Right cardiac atrium (tissue), 5 donors: ENCODE data around the gene SAMMSON. TPM values are rescaled to one million over a fixed set of nuclear protein-coding genes. Genes with fewer than 3 reads are reported as not detected.

ENCODE experiments used
- ATAC-seq, 2 donors: fragments of 200-7000 bp; cut with Tn5 transposase; one replicate each; pipeline versions ENCODE4 v1.8.0 to v1.9.1; 2020; ENCODE audit warnings: moderate library complexity in 2 of 2, mild to moderate bottlenecking in 1 of 2
- DNase-seq, 3 donors: peaks; one replicate each; pipeline ENCODE4 v3.0.0-alpha.2; 2020
- H3K27ac ChIP-seq: one replicate; pipeline ENCODE4 v1.5.1; 2013; ENCODE audit warnings: mild to moderate bottlenecking, low read length, control low read depth, moderate library complexity
- H3K27me3 ChIP-seq: one replicate; pipeline ENCODE4 v1.6.1; 2013; ENCODE audit not compliant: control insufficient read depth, insufficient read depth
- H3K4me1 ChIP-seq: one replicate; pipeline ENCODE4 v1.6.1; 2013; ENCODE audit warnings: low read length; ENCODE audit not compliant: control insufficient read depth, insufficient read depth
- H3K4me3 ChIP-seq: one replicate; pipeline ENCODE4 v1.5.1; 2013; ENCODE audit warnings: low read length, control low read depth
- H3K9me3 ChIP-seq: one replicate; pipeline ENCODE4 v1.6.1; 2013; ENCODE audit warnings: low read length; ENCODE audit not compliant: control insufficient read depth
- WGBS: extraction: QIAGEN DNeasy Blood & Tissue Kit; methylation state at CpG from one replicate; pipeline ENCODE4 v1.1.7; 2013; 5-methylcytosine and 5-hydroxymethylcytosine counted together
- intact Hi-C, 4 donors: fragments of 100-400 bp; cut with DNase I; formaldehyde crosslinking; loops; one replicate each; pipeline versions ENCODE4 v1.11.0 to v1.14.0; 2022 to 2023
- polyA plus RNA-seq: library from polyadenylated mRNA; stranded (reverse); fragments of 200-250 nt; gene quantifications from one replicate; pipeline ENCODE4 v1.2.3, GENCODE V29; 2013
- total RNA-seq, 4 donors: library from RNA; stranded (reverse); fragmentation: NEBNext Ultra II Directional; extraction: Animal tissue kit (Norgen Biotek cat#: 25700); gene quantifications; one replicate each; pipeline ENCODE4 v1.2.1, GENCODE V29; 2021
- donor health status: healthy with polysubstance abuse.
- donor health status: DM: no; HTN: yes; CAD: no.
- donor health status: DM: no; HTN: no; CAD: no.
- donor health status: DM: no; HTN: yes; CAD: no; lungs with severe emphysema.
- donor health status: DM: yes; HTN: yes; CAD: no.

SAMMSON gene
- total and polyA plus RNA-seq, 5 donors: not detected

DNA sequence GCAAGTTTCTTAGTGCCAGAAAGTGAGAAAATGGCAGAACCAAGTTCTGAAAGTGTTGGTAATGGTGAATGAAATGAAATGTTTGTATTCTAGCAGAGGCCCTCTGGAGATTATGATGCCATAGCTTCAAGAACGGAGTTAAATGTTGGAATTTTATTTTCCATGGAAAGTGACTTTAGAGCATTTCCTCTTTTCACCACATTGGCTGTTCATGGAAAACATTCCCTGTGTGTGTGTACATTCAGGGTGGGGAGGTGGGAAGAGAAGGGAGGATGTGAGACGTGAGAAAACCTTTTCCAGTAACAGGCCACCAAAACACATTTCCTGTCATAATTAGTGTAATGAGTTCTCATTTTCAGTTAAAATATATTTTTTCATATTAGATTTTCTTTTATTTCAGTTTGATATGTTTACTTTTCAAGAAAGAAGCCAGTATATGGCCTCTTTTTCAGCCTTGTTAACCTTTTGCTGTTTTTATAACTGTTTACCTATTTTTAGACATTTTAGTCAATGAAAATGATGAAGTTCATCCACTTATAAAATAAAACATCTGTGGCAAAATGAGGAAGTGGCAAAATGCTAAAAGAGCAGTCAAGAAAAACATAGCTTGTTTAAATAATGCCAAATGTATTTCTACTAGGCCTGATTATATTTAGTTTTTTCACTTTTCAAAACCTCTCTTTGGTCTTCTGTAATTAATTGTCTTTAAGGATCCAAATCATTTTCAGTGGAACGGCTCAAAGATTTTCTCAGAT is 21.6 kb downstream of the SAMMSON start:
- H3K9me3 ChIP-seq: no peaks in the 10 kb centered on the region
- DNase-seq (no peak), ATAC-seq (no peak)
- WGBS: 36% methylated on average over 3 of the region's 3 CpGs
- no peak overlapping the region for H3K4me3 ChIP-seq
- intact Hi-C loops: no loop called here
- no peak overlapping the region for H3K27ac ChIP-seq
- no peaks in the 10 kb centered on the region for H3K4me1 ChIP-seq
- H3K27me3 ChIP-seq: no peaks in the 10 kb centered on the region

DNA sequence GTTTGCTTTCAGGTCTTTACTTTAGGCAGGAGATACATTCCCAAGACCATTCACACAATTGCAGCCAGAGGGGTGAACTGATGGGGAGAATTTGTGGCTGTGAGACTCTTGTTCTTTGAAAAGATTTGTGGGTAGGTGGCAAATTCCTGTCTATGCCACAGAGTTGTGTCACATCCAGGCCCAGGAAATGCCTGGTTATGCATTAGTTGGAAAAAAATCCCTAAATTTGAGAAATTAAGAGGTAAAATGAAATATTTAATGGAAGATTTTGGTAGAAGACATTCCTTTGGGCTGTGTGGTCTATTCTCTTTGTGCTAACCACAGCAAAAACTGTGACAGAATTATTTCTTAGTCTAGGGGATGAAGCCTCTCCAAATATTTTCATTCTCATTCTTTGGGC is 28.8 kb downstream of the SAMMSON start:
- H3K4me1 ChIP-seq: no peaks in the 10 kb centered on the region
- intact Hi-C loops: no loop called here
- ATAC-seq: no peak

DNA sequence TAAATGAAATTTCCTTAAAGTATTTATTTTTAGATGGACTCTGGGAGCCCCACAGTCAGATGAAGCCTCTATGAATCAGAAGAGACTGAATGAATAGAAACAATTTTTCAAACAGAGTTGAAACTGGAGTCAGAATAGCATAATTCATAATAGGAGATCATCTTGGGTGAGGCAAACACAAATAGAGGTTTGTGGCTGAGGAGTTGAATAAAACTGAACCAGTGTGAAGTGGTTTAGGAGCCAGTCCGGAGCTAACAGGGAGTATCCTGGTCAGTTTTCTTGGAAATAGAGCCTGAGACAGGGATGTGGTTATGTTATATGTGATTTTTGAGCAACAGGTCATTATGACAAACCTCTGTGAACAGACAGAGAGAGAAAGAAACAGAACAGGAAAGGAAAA is 39.2 kb downstream of the SAMMSON start:
- no peaks in the 10 kb centered on the region for H3K4me1 ChIP-seq
- no peak overlapping the region for H3K27ac ChIP-seq
- intact Hi-C loops: no loop called here
- no peaks in the 10 kb centered on the region for H3K27me3 ChIP-seq
- H3K9me3 ChIP-seq: no peaks in the 10 kb centered on the region
- no peak overlapping the region for H3K4me3 ChIP-seq
- 78% methylated on average over 1 of the region's 1 CpG for whole genome bisulfite sequencing
- ATAC-seq (no peak), DNase-seq (no peak)

More for the DNA sequence above, 28.8 kb downstream of the SAMMSON start:
- no peak overlapping the region for H3K27ac ChIP-seq
- H3K9me3 ChIP-seq: no peaks in the 10 kb centered on the region
- H3K27me3 ChIP-seq: no peaks in the 10 kb centered on the region
- H3K4me3 ChIP-seq: no peak overlapping the region
- DNase-seq: no peak

DNA sequence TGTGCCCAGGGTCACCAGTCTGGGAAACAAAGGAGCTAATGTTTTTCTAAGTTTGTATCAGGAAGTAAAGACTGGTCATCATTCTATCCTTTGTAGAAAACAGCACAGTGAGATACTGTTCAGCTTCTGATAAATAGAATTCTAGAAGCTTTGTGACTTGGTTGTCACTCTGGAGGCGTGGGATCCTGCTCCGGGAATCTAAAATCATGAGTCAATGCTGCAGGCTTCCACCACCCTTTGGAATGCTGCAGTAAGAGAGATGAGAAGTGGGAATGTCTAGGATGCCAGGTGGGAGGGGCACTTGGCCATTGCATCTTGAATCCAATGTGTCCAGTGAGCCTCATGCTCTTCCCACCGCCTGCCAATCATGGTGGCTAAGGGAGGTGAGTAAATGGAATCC is 40.9 kb downstream of the SAMMSON start:
- no peak overlapping the region for H3K27ac ChIP-seq
- H3K4me1 ChIP-seq: no peaks in the 10 kb centered on the region
- H3K9me3 ChIP-seq: no peaks in the 10 kb centered on the region
- no peaks in the 10 kb centered on the region for H3K27me3 ChIP-seq
- no peak for ATAC-seq
- intact Hi-C loops: no loop called here
- WGBS: 79% methylated on average over 3 of the region's 3 CpGs
- no peak overlapping the region for H3K4me3 ChIP-seq
- DNase-seq: no peak

DNA sequence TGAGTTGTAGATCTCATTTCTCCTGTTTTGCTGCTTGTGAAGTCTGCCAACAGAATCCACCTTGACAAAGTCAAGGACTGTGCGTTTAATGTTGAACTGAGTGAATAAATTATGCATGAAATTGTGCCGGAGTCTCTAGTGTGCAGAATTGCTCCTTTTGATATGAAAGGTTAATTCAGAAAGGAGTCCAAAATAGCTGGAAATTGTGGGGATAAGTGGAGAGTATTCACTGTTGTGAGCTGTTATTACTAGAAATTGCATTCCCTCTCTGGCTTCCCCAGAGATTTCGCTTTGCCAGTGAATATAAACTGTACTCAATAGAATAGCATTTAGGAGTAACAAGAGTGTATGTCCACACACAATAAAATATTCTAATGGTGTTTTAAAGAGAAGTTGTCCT is 43.1 kb downstream of the SAMMSON start:
- Histone ChIP-seq H3K9me3 (no peaks in the 10 kb centered on the region), H3K27ac (no peak overlapping the region), H3K27me3 (no peaks in the 10 kb centered on the region), H3K4me3 (no peak overlapping the region), H3K4me1 (no peaks in the 10 kb centered on the region)
- 70% methylated on average over 3 of the region's 3 CpGs for WGBS
- DNase-seq (no peak), ATAC-seq (no peak)
- intact Hi-C loops: no loop called here

DNA sequence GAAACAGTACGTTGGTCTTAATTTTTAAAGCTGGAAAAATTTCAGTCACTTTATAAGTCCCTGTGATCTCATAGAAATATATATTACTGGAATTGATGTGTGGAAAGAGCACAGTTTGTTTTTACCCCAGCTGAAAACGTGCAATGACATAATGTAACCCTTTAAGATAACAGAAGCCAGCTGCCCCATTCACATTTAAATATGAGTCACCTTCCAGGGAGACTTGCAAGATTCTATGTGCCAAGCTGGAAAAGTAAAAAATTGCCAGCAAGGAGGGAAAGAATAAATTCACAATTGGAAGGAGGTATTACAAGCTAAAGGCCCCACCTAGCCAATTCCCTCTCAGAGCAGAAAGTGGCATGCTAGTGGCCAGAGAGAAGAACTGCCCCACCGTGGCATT is 50.2 kb downstream of the SAMMSON start:
- ATAC-seq (no peak), DNase-seq (no peak)
- WGBS: 61% methylated on average over 3 of the region's 3 CpGs
- intact Hi-C loops: no loop called here
- Histone ChIP-seq H3K4me3 (no peak overlapping the region), H3K9me3 (no peaks in the 10 kb centered on the region), H3K27me3 (no peaks in the 10 kb centered on the region), H3K27ac (no peak overlapping the region), H3K4me1 (no peaks in the 10 kb centered on the region)

DNA sequence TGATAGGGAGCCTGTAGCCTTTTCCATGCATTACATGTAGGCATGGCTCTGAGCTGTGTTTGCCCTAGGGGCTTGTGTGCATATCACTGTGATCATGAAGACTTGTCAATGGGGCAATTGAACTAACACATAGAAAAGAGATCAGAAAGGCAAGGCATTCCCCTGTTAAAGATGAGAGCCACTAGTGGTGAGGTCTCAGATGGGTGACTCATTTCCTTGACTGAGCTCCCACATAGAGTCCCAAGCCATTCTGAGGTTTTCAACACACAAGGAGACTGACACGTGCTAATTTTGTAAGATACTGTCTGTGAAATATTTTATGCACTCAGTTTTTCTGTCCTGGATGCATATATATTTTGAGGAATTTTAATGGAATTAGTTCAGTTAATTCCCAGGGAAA is 53.8 kb downstream of the SAMMSON start:
- Histone ChIP-seq H3K27ac (no peak overlapping the region), H3K4me3 (no peak overlapping the region), H3K9me3 (no peaks in the 10 kb centered on the region), H3K27me3 (no peaks in the 10 kb centered on the region), H3K4me1 (no peaks in the 10 kb centered on the region)
- DNase-seq (no peak), ATAC-seq (no peak)
- intact Hi-C loops: no loop called here
- WGBS: 43% methylated on average over 1 of the region's 1 CpG

DNA sequence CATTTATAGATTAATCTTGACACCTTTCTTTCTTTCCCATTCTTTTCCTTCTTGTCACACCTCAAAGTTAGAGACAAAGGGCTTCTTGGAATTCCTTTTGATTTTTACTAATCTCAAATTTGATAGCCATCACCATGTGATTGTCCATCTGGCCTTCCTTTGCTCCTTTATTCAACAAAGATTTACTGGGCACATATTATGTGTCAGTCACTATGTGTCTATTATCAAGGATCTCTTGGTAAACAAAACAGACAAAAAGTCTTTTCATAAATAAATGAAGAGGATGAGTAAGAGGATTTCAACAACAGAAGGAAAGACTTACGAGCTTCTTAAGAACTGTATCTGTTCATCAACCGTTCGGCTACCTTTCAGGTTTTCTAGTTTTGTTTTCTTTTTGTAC is 56.5 kb downstream of the SAMMSON start:
- no peaks in the 10 kb centered on the region for H3K27me3 ChIP-seq
- WGBS: 93% methylated on average over 3 of the region's 3 CpGs
- DNase-seq (no peak), ATAC-seq (no peak)
- H3K9me3 ChIP-seq: no peaks in the 10 kb centered on the region
- intact Hi-C loops: no loop called here
- no peak overlapping the region for H3K27ac ChIP-seq
- H3K4me3 ChIP-seq: no peak overlapping the region
- H3K4me1 ChIP-seq: no peaks in the 10 kb centered on the region

DNA sequence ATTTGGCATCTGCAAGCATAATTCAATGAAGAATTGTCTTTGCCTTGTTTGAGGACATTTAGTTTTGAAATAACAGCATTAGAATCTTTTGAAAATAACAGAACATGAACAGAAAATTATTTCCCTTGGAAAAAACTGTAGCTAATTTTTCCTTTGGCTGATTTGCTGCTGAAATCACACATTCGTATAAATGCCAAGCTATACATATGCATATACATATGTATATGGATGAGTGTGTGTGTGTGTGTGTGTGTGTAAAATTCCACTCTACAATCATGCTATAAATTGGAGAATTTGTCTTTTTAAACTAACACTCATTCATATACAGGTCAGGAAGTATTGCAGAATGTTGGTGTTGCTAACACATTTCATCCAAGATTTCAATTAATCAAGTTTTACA is 57.9 kb downstream of the SAMMSON start:
- intact Hi-C loops: no loop called here
- WGBS: 77% methylated on average over 1 of the region's 1 CpG
- H3K27ac ChIP-seq: no peak overlapping the region
- ATAC-seq (no peak), DNase-seq (no peak)
- no peak overlapping the region for H3K4me3 ChIP-seq
- H3K4me1 ChIP-seq: no peaks in the 10 kb centered on the region
- H3K9me3 ChIP-seq: no peaks in the 10 kb centered on the region
- H3K27me3 ChIP-seq: no peaks in the 10 kb centered on the region

DNA sequence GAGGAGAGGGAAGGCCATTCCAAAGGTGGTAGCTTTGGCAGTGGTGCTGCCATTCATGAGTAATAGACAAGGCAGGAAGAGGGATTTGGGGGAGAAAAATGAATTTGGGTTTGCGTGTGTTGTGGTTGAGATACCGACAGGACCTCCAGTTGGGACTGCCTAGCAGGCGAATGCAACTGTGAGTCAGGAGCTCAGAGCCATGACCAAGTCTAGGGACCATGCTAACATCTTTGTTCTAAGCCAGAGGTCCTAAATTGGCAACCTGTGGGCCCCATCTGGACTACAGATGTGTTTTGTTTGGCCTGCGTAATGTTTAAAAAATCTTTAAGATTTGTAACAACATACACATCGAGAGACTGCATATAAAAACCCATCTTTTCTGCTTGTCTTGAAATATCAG is 61.6 kb downstream of the SAMMSON start:
- H3K9me3 ChIP-seq: no peaks in the 10 kb centered on the region
- ATAC-seq: no peak
- no peaks in the 10 kb centered on the region for H3K4me1 ChIP-seq
- no peak for DNase-seq
- WGBS: 91% methylated on average over 5 of the region's 5 CpGs
- H3K27ac ChIP-seq: no peak overlapping the region
- no peaks in the 10 kb centered on the region for H3K27me3 ChIP-seq
- intact Hi-C loops: loop anchor here in 1 of 4 donors (10.0 kb wide), 1 partner anchor 304 kb away; no protein-coding TSS in a partner anchor
- H3K4me3 ChIP-seq: no peak overlapping the region

DNA sequence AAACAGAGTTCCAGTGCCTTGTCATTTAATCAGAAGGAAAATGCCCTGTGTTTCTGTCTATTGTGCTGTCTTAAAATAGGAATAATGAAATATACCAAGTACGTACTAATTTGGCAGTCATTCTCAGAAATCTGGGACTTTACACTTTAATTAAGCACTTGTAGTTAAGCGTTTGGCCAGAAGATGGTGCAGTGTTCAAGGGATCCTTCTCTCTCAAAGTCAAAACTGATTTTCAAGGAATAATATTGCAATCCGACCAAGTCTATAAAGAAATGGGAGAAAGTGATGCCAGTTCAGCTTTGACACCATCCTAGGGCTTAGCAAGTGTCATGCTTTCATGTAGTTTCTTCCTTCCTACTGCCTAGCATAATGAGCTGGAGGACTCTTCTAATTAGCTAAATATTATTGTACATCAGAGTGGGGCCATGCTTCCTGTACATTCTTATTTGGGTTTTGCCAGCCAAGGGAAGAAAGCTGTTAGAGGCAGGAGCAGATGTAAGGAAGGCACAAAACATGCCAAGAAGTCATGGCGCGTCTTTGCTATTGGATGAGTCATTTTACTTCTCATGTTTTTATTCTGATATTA is 64.8 kb downstream of the SAMMSON start:
- DNase-seq (no peak), ATAC-seq (no peak)
- WGBS: 25% methylated on average over 5 of the region's 5 CpGs
- intact Hi-C loops: loop anchor here in 1 of 4 donors (10.0 kb wide), 1 partner anchor 301 kb away; no protein-coding TSS in a partner anchor
- Histone ChIP-seq H3K27ac (no peak overlapping the region), H3K27me3 (no peaks in the 10 kb centered on the region), H3K9me3 (no peaks in the 10 kb centered on the region), H3K4me1 (no peaks in the 10 kb centered on the region), H3K4me3 (no peak overlapping the region)
